Measurements from ENCODE around the gene SCUBE3.

DNA sequence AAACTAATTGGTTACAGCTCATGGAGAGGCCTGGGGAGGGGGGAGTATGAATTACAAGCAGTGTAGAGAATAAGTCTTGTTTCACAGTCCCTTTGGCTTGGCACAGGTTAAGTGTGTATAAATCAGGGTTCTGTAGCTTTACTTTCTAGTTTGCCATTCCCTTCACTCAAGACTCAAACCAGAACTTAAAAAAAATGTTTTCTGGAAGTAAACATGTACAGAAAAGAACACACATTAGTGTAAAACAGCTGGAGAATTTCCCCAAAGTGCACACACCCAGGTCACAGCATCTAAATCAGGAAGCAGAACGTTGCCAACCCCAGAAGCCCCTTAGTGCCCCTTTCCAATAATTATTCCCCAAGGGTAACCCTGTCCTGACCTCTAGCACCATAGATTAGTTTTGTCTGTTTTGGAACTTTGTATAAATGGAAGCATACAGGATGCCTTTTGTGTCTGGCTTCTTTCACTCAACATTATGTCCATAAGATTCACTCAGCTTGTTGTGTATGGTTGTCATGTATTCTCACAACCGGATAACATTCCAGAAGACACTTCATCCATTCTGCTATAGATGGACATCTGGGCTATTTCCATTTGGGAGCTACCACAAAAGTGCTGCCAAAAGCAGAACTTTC, 33.7 kb upstream of the SCUBE3 start:
- TF ChIP-seq POLR2A (IDR thresholded peaks at IDR 0.05) (no peak), EP300 (IDR thresholded peaks at IDR 0.05; ENCODE audit: low read depth) (no peak)
- TF ChIP-seq, protein P1, sequence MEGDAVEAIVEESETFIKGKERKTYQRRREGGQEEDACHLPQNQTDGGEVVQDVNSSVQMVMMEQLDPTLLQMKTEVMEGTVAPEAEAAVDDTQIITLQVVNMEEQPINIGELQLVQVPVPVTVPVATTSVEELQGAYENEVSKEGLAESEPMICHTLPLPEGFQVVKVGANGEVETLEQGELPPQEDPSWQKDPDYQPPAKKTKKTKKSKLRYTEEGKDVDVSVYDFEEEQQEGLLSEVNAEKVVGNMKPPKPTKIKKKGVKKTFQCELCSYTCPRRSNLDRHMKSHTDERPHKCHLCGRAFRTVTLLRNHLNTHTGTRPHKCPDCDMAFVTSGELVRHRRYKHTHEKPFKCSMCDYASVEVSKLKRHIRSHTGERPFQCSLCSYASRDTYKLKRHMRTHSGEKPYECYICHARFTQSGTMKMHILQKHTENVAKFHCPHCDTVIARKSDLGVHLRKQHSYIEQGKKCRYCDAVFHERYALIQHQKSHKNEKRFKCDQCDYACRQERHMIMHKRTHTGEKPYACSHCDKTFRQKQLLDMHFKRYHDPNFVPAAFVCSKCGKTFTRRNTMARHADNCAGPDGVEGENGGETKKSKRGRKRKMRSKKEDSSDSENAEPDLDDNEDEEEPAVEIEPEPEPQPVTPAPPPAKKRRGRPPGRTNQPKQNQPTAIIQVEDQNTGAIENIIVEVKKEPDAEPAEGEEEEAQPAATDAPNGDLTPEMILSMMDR (IDR thresholded peaks at IDR 0.05) = no peak
